ENCODE measurements around the gene CFAP61. TPM values are rescaled to one million over a fixed set of nuclear protein-coding genes. Genes with fewer than 3 reads are reported as not detected.

Gene CFAP61
- total RNA-seq, 1 experiment from 2014 or later = 0.28 TPM

DNA sequence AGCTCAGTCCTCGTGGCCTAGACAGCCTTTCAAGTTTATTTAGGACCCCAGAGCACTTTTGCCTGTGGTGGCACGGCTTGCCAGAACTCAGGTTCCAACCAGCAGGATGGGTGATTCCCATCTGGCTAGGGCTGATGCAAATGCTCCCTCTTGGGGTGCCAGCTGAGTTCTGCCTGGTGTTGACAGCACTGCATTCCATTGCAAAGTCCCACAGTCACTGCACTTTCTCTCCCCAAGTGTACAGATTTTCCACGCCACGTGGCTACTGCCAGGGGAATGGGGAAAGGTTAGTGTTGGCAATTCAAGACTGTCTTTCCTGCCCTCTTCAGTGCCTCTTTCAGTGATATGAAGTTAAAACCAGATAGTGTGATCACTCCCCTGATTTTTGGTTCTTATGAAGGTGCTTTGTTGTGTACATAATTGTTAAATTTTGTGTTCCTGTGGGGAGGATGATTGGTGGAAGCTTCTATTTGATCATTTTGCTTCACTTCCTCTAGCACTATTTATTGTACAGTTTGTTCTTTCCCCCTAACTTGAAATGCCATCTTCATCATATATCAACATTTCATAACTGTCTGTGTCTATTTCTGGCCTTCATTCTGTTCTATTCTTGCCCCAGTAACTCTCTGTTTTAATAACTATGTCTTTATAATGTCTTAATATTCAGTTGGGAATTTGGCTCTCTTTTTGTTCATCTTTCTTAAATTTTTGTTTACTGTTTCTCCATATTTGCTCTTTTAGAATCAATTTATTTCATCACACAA lies 86.2 kb downstream of the CFAP61 start:
- DNase-seq (ENCODE audit: low read depth, low spot score) = no peak
- Histone ChIP-seq H3K27ac (ENCODE audit: low read length) (no peak overlapping the region), H3K4me1 (ENCODE audit: control insufficient read depth, insufficient read depth, low read length) (no peaks in the 10 kb centered on the region), H3K4me3 (ENCODE audit: low read depth in 2 of 2, low read length in 2 of 2) (no peak overlapping the region), H3K36me3 (ENCODE audit: control insufficient read depth, insufficient read depth, low read length) (no peaks in the 10 kb centered on the region), H3K27me3 (ENCODE audit: control insufficient read depth, insufficient read depth, low read length) (no peaks in the 10 kb centered on the region), H3K9me3 (ENCODE audit: control insufficient read depth, insufficient read depth, low read depth, low read length) (no peaks in the 10 kb centered on the region)
- in situ Hi-C loops (cut with HindIII; ENCODE audit: low pct_unique_long_range_greater_than_20kb, low sequenced_read_pairs) (no loop called here), intact Hi-C loops (cut with micrococcal nuclease; ENCODE audit: unreplicated experiment) (no loop called here)
- ChIA-PET CTCF (no interaction called here), POLR2A (no interaction called here)
- ATAC-seq = no peak
- no peak for TF ChIP-seq CTCF (IDR thresholded peaks at IDR 0.05)
- TF ChIP-seq, protein P1, sequence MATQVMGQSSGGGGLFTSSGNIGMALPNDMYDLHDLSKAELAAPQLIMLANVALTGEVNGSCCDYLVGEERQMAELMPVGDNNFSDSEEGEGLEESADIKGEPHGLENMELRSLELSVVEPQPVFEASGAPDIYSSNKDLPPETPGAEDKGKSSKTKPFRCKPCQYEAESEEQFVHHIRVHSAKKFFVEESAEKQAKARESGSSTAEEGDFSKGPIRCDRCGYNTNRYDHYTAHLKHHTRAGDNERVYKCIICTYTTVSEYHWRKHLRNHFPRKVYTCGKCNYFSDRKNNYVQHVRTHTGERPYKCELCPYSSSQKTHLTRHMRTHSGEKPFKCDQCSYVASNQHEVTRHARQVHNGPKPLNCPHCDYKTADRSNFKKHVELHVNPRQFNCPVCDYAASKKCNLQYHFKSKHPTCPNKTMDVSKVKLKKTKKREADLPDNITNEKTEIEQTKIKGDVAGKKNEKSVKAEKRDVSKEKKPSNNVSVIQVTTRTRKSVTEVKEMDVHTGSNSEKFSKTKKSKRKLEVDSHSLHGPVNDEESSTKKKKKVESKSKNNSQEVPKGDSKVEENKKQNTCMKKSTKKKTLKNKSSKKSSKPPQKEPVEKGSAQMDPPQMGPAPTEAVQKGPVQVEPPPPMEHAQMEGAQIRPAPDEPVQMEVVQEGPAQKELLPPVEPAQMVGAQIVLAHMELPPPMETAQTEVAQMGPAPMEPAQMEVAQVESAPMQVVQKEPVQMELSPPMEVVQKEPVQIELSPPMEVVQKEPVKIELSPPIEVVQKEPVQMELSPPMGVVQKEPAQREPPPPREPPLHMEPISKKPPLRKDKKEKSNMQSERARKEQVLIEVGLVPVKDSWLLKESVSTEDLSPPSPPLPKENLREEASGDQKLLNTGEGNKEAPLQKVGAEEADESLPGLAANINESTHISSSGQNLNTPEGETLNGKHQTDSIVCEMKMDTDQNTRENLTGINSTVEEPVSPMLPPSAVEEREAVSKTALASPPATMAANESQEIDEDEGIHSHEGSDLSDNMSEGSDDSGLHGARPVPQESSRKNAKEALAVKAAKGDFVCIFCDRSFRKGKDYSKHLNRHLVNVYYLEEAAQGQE (IDR thresholded peaks at IDR 0.05; ENCODE audit: insufficient read depth in 1 of 2, low read depth in 2 of 2, low read length in 1 of 2) = no peak
- no peak for TF ChIP-seq SIN3A (IDR thresholded peaks at IDR 0.05; ENCODE audit: borderline replicate concordance, insufficient read depth, low read depth, low read length)
- TF ChIP-seq TCF7L2 (IDR thresholded peaks at IDR 0.05; ENCODE audit: low read depth, low read length) = no peak
- no peak for TF ChIP-seq POLR2AphosphoS5 (IDR thresholded peaks at IDR 0.05; ENCODE audit: low read depth, low read length)
- no TSS peak for BruUV-seq (replicated peaks)

GRCh38 chr20:20139403-20139802 lies 87.1 kb downstream of the CFAP61 start:
- Histone ChIP-seq H3K36me3 (ENCODE audit: control insufficient read depth, insufficient read depth, low read length) (no peaks in the 10 kb centered on the region), H3K27ac (ENCODE audit: low read length) (no peak overlapping the region), H3K4me1 (ENCODE audit: control insufficient read depth, insufficient read depth, low read length) (no peaks in the 10 kb centered on the region), H3K27me3 (ENCODE audit: control insufficient read depth, insufficient read depth, low read length) (no peaks in the 10 kb centered on the region), H3K9me3 (ENCODE audit: control insufficient read depth, insufficient read depth, low read depth, low read length) (no peaks in the 10 kb centered on the region), H3K4me3 (ENCODE audit: low read depth in 2 of 2, low read length in 2 of 2) (no peak overlapping the region)
- ATAC-seq (no peak), DNase-seq (ENCODE audit: low read depth, low spot score) (no peak)
- in situ Hi-C loops (cut with HindIII; ENCODE audit: low pct_unique_long_range_greater_than_20kb, low sequenced_read_pairs) (no loop called here), intact Hi-C loops (cut with micrococcal nuclease; ENCODE audit: unreplicated experiment) (no loop called here)
- ChIA-PET POLR2A (no interaction called here), CTCF (no interaction called here)
- TF ChIP-seq POLR2AphosphoS5 (IDR thresholded peaks at IDR 0.05; ENCODE audit: low read depth, low read length) = no peak
- TF ChIP-seq, protein P1 (IDR thresholded peaks at IDR 0.05; ENCODE audit: insufficient read depth in 1 of 2, low read depth in 2 of 2, low read length in 1 of 2) = no peak
- no peak for TF ChIP-seq CTCF (IDR thresholded peaks at IDR 0.05)
- no peak for TF ChIP-seq TCF7L2 (IDR thresholded peaks at IDR 0.05; ENCODE audit: low read depth, low read length)
- no peak for TF ChIP-seq SIN3A (IDR thresholded peaks at IDR 0.05; ENCODE audit: borderline replicate concordance, insufficient read depth, low read depth, low read length)
- BruUV-seq (replicated peaks) = no TSS peak
